ENCODE data around the gene CHRM2.

CHRM2 gene

GRCh38 chr7:136940122-136940521 lies 71.7 kb downstream of the CHRM2 start:
- TF ChIP-seq CTCF (IDR thresholded peaks at IDR 0.05; ENCODE audit: low read depth, low read length) = no peak

GRCh38 chr7:136940917-136941316 lies 72.5 kb downstream of the CHRM2 start:
- no peak for TF ChIP-seq CTCF (IDR thresholded peaks at IDR 0.05; ENCODE audit: low read depth, low read length)
- H3K4me3 ChIP-seq (ENCODE audit: low read depth, low read length) = no peak overlapping the region

More at GRCh38 chr7:136940122-136940521, 71.7 kb downstream of the CHRM2 start:
- no peak overlapping the region for H3K4me3 ChIP-seq (ENCODE audit: low read depth, low read length)

- no peak overlapping the region for H3K4me3 ChIP-seq (ENCODE audit: low read depth, low read length)
- no peak for TF ChIP-seq CTCF (IDR thresholded peaks at IDR 0.05; ENCODE audit: low read depth, low read length)
Measured at GRCh38 chr7:136941816-136942215, 73.4 kb downstream of the CHRM2 start.

GRCh38 chr7:136942401-136942800 lies 73.9 kb downstream of the CHRM2 start:
- TF ChIP-seq CTCF (IDR thresholded peaks at IDR 0.05; ENCODE audit: low read depth, low read length) = no peak
- no peak overlapping the region for H3K4me3 ChIP-seq (ENCODE audit: low read depth, low read length)

GRCh38 chr7:136942994-136943393 lies 74.5 kb downstream of the CHRM2 start:
- TF ChIP-seq CTCF (IDR thresholded peaks at IDR 0.05; ENCODE audit: low read depth, low read length) = no peak
- no peak overlapping the region for H3K4me3 ChIP-seq (ENCODE audit: low read depth, low read length)

- no peak for TF ChIP-seq CTCF (IDR thresholded peaks at IDR 0.05; ENCODE audit: low read depth, low read length)
- H3K4me3 ChIP-seq (ENCODE audit: low read depth, low read length) = no peak overlapping the region
Measured at GRCh38 chr7:136947347-136947746, 78.9 kb downstream of the CHRM2 start.

GRCh38 chr7:136950331-136950730 lies 81.9 kb downstream of the CHRM2 start:
- no peak overlapping the region for H3K4me3 ChIP-seq (ENCODE audit: low read depth, low read length)
- TF ChIP-seq CTCF (IDR thresholded peaks at IDR 0.05; ENCODE audit: low read depth, low read length) = no peak

Data from WI38 (cell line).